Thymus (tissue), 11 donors: ENCODE measurements around the gene ANKS1B. TPM values are rescaled to one million over a fixed set of nuclear protein-coding genes. Genes with fewer than 3 reads are reported as not detected.
A peak's percentile ranks its signal among the peaks of the same experiment; 100 is the strongest.

ENCODE experiments used
- DNase-seq, 9 donors: peaks; one replicate each; pipeline ENCODE4 v3.0.0-alpha.2; 2013; ENCODE audit warnings: low spot score in 9 of 9, low read depth in 6 of 9, missing footprints in 1 of 9
- H3K27ac ChIP-seq, 2 donors: one replicate each; pipeline ENCODE4 v1.5.1; 2013; ENCODE audit warnings: control low read depth in 1 of 2, low read depth in 1 of 2, low read length in 1 of 2, mild to moderate bottlenecking in 1 of 2, moderate library complexity in 1 of 2
- H3K27me3 ChIP-seq, 2 donors: one replicate each; pipeline ENCODE4 v1.5.1; 2013; ENCODE audit warnings: low read length in 1 of 2; ENCODE audit not compliant: control insufficient read depth in 2 of 2, insufficient read depth in 1 of 2
- H3K36me3 ChIP-seq, 2 donors: one replicate each; pipeline ENCODE4 v1.5.1; 2013; ENCODE audit warnings: low read length in 1 of 2, mild to moderate bottlenecking in 1 of 2, moderate library complexity in 1 of 2; ENCODE audit not compliant: control insufficient read depth in 2 of 2, insufficient read depth in 2 of 2
- H3K4me1 ChIP-seq, 2 donors: one replicate each; pipeline ENCODE4 v1.5.1; 2013; ENCODE audit warnings: low read length in 2 of 2; ENCODE audit not compliant: control insufficient read depth in 2 of 2, insufficient read depth in 2 of 2
- H3K4me3 ChIP-seq, 2 donors: one replicate each; pipeline ENCODE4 v1.5.1; 2013; ENCODE audit warnings: low read length in 2 of 2, control low read depth in 1 of 2, mild to moderate bottlenecking in 1 of 2
- H3K9me3 ChIP-seq, 2 donors: one replicate each; pipeline ENCODE4 v1.5.1; 2013; ENCODE audit warnings: low read length in 1 of 2, mild to moderate bottlenecking in 1 of 2; ENCODE audit not compliant: control insufficient read depth in 2 of 2, insufficient read depth in 1 of 2
- WGBS: extraction: QIAGEN DNeasy Blood & Tissue Kit; methylation state at CpG from one replicate; pipeline ENCODE4 v1.1.7; 2013; 5-methylcytosine and 5-hydroxymethylcytosine counted together
- polyA plus RNA-seq: library from polyadenylated mRNA; stranded (reverse); fragments of 200-250 nt; gene quantifications from one replicate; pipeline ENCODE4 v1.2.3, GENCODE V29; 2013
- total RNA-seq: library from RNA; stranded (reverse); fragments of 120-200 nt; gene quantifications from one replicate; pipeline ENCODE4 v1.2.4, GENCODE V29; 2013
- donor health status: healthy.

Gene ANKS1B
- total and polyA plus RNA-seq, 2 donors, result 3.5 to 4.9 TPM

GRCh38 chr12:99997806-99998205 lies 13.1 kb upstream of the ANKS1B start:
- Histone ChIP-seq H3K4me3 (no peak overlapping the region), H3K9me3 (no peaks in the 10 kb centered on the region), H3K36me3 (no peaks in the 10 kb centered on the region), H3K4me1 (no peaks in the 10 kb centered on the region), H3K27ac (no peak overlapping the region), H3K27me3 (no peaks in the 10 kb centered on the region)
- DNase-seq, result no peak
- WGBS, result 75% methylated on average over 1 of the region's 1 CpG

GRCh38 chr12:99996095-99996494 lies 11.4 kb upstream of the ANKS1B start:
- no peaks in the 10 kb centered on the region for H3K9me3 ChIP-seq
- no peak overlapping the region for H3K27ac ChIP-seq
- H3K36me3 ChIP-seq, result no peaks in the 10 kb centered on the region
- DNase-seq, result no peak
- 84% methylated on average over 6 of the region's 6 CpGs for WGBS
- no peak overlapping the region for H3K4me3 ChIP-seq
- no peaks in the 10 kb centered on the region for H3K4me1 ChIP-seq
- H3K27me3 ChIP-seq, result no peaks in the 10 kb centered on the region

GRCh38 chr12:99985631-99986030 lies 895 bp upstream of the ANKS1B start:
- peaks cover 29 to 32% of the 10 kb centered on the region in 2 donors for H3K27me3 ChIP-seq
- no peak overlapping the region for H3K27ac ChIP-seq
- DNase-seq, result no peak
- peaks cover 0 to 6% of the 10 kb centered on the region in 2 donors for H3K4me1 ChIP-seq
- H3K36me3 ChIP-seq, result no peaks in the 10 kb centered on the region
- H3K4me3 ChIP-seq, result peak overlapping the region in 1 of 2 donors; percentile 32
- 84% methylated on average over 3 of the region's 3 CpGs for WGBS
- peaks cover 0 to 3% of the 10 kb centered on the region in 2 donors for H3K9me3 ChIP-seq

GRCh38 chr12:99985129-99985570 lies 414 bp upstream of the ANKS1B start:
- peaks cover 29 to 32% of the 10 kb centered on the region in 2 donors for H3K27me3 ChIP-seq
- no peak for DNase-seq
- no peaks in the 10 kb centered on the region for H3K36me3 ChIP-seq
- peaks cover 0 to 6% of the 10 kb centered on the region in 2 donors for H3K4me1 ChIP-seq
- H3K27ac ChIP-seq, result no peak overlapping the region
- peak overlapping the region; percentile 32 to 49 for H3K4me3 ChIP-seq
- 8% methylated on average over 10 of the region's 10 CpGs for WGBS
- H3K9me3 ChIP-seq, result peaks cover 0 to 3% of the 10 kb centered on the region in 2 donors

- Histone ChIP-seq H3K27ac (no peak overlapping the region), H3K4me3 (peak overlapping the region in 1 of 2 donors; percentile 49), H3K9me3 (peaks cover 0 to 3% of the 10 kb centered on the region in 2 donors), H3K4me1 (peaks cover 0 to 6% of the 10 kb centered on the region in 2 donors), H3K27me3 (peaks cover 29 to 32% of the 10 kb centered on the region in 2 donors), H3K36me3 (no peaks in the 10 kb centered on the region)
- 41% methylated on average over 20 of the region's 20 CpGs for WGBS
- peak in 1 of 9 donors; percentile 1 for DNase-seq
These were observed 1.1 kb downstream of the ANKS1B start for GRCh38 chr12:99983456-99984258.

GRCh38 chr12:99981639-99982190 lies 3.0 kb downstream of the ANKS1B start:
- H3K27ac ChIP-seq, result no peak overlapping the region
- H3K27me3 ChIP-seq, result peaks cover 29% of the 10 kb centered on the region in 2 donors
- H3K9me3 ChIP-seq, result peaks cover 0 to 3% of the 10 kb centered on the region in 2 donors
- peaks cover 0 to 6% of the 10 kb centered on the region in 2 donors for H3K4me1 ChIP-seq
- 78% methylated on average over 4 of the region's 4 CpGs for WGBS
- H3K36me3 ChIP-seq, result no peaks in the 10 kb centered on the region
- H3K4me3 ChIP-seq, result no peak overlapping the region
- no peak for DNase-seq

- H3K4me1 ChIP-seq, result no peaks in the 10 kb centered on the region
- 77% methylated on average over 2 of the region's 2 CpGs for WGBS
These were observed 5.3 kb downstream of the ANKS1B start for GRCh38 chr12:99979471-99979870.

GRCh38 chr12:99978152-99978551 lies 6.6 kb downstream of the ANKS1B start:
- DNase-seq, result no peak
- H3K4me1 ChIP-seq, result no peaks in the 10 kb centered on the region
- no peak overlapping the region for H3K27ac ChIP-seq
- H3K27me3 ChIP-seq, result peaks cover 2 to 3% of the 10 kb centered on the region in 2 donors
- WGBS, result 93% methylated on average over 1 of the region's 1 CpG
- H3K36me3 ChIP-seq, result no peaks in the 10 kb centered on the region
- H3K4me3 ChIP-seq, result no peak overlapping the region
- no peaks in the 10 kb centered on the region for H3K9me3 ChIP-seq

More at GRCh38 chr12:99979471-99979870, 5.3 kb downstream of the ANKS1B start:
- H3K27ac ChIP-seq, result no peak overlapping the region
- H3K27me3 ChIP-seq, result peaks cover 15 to 16% of the 10 kb centered on the region in 2 donors
- H3K4me3 ChIP-seq, result no peak overlapping the region
- H3K9me3 ChIP-seq, result no peaks in the 10 kb centered on the region
- no peaks in the 10 kb centered on the region for H3K36me3 ChIP-seq
- no peak for DNase-seq

GRCh38 chr12:99977550-99977949 lies 7.2 kb downstream of the ANKS1B start:
- DNase-seq, result no peak
- 88% methylated on average over 4 of the region's 4 CpGs for WGBS

More at GRCh38 chr12:99977550-99977949, 7.2 kb downstream of the ANKS1B start:
- Histone ChIP-seq H3K9me3 (no peaks in the 10 kb centered on the region), H3K4me1 (no peaks in the 10 kb centered on the region), H3K27me3 (peaks cover 0 to 2% of the 10 kb centered on the region in 2 donors), H3K36me3 (no peaks in the 10 kb centered on the region), H3K27ac (no peak overlapping the region), H3K4me3 (no peak overlapping the region)
